Posterior cingulate gyrus (tissue), 11 donors: ENCODE results near the gene CSMD2.
A peak's percentile ranks its signal among the peaks of the same experiment; 100 is the strongest.

Experiments used
- DNase-seq, 10 donors: peaks; one replicate each; pipeline versions ENCODE4 v3.0.0 to v3.0.0-alpha.2; 2020 to 2021; ENCODE audit warnings: mixed read lengths in 3 of 10
- intact Hi-C: fragments of 100-400 bp; cut with DNase I; formaldehyde crosslinking; loops from one replicate; pipeline ENCODE4 v1.15.1; 2023

Gene CSMD2

DNA sequence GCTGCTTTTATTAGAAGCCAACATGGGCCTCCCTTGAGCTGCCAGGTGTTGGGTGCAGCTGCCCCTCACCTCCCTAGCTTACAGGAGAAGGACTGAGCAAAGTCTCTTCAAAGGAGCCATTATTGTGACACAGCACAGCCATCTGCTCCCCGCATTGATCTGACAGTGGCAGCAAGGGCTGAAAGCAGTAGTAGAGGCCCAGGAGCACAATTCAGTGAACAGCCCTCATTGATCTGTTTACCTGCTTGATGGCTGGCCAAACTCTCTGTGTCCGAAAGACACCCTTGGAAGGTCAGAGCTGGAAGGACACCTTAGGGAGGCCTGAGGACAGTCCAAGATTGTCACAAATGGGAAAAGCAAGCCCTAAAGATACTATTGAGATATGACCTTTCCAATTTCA is 286.6 kb downstream of the CSMD2 start:
- intact Hi-C loops = loop anchor here (5.0 to 10.0 kb wide), 2 partner anchors 234 to 286 kb away; partner anchors contain the start of gene CSMD2
- DNase-seq = no peak

DNA sequence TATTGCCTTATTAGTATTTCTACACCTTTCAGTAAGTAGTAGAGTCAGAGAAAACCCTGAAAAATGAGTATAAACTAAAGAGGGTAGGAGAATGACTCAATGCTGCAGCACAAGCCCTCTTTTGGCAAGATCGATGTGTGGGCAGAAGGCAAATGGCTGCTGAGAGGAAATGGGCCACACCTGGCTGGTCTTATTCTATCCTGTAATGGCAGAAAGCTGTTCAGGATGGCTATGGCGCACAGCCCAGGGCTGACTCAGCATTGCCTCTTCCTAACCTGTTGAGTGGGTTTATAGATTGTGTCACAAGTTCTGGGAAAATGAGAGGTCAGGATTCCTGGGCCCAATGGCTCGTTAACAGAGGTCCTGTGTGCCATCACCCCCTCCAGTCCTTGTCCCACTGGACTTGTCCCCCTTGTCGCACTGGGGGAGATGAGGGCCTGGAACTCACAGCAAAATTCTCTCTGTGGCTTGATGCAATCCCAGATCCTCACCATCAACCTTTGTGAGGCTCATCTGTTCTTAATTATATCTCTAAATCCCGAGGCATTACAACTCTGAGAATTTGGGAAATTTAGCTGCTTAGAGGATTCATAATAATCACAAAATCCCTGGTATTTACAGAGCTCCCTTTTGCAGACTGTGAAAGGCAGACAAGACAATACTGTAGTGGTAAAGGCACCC is 287.9 kb downstream of the CSMD2 start:
- peak in 8 of 10 donors; percentile 45 to 95 (median 74) for DNase-seq
- intact Hi-C loops = loop anchor here (5.0 to 10.0 kb wide), 2 partner anchors 235 to 288 kb away; partner anchors contain the start of gene CSMD2

DNA sequence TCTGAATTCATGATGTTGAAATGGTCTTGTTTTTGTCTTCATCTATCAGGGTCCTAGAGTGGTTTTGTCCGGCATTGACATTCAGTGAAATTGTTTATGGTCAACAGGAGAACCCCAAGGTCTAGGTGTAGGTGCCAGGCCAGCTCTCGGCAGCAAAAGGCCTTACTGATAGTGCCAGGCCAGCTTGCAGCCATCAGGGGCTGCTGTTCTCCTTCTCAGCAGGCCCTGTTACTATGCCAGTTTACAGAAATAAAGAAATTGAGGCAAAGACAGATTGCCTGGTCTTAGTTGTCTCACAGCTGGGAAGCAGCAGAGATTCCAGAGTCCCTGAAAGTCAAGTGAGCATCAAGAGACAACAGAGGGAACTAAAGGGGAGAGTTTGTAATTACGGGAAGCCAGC is 289.2 kb downstream of the CSMD2 start:
- peak in 1 of 10 donors; percentile 50 for DNase-seq
- intact Hi-C loops = loop anchor here (5.0 to 10.0 kb wide), 2 partner anchors 236 to 289 kb away; partner anchors contain the start of gene CSMD2

DNA sequence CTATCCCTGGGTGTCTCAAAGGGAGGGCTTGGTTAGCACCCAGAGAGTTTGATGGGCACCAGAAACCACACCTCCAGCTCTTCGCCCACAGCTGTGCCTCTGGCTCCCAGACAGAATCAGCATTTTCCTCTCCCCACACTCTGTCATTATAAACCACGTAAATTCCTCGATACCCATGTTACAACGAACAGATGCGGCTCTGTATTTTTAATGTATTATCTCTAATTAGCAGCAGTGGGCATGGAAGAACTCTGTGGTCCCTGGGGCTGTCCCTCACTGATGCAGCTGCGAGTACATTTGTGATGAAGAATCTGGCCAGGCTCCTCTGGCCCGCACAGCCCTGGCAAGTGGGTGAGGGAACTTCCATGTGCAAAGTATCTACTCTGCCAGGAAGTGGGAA is 290.4 kb downstream of the CSMD2 start:
- peak in 1 of 10 donors; percentile 70 for DNase-seq
- intact Hi-C loops = loop anchor here (5.0 to 10.0 kb wide), 2 partner anchors 238 to 290 kb away; partner anchors contain the start of gene CSMD2

DNA sequence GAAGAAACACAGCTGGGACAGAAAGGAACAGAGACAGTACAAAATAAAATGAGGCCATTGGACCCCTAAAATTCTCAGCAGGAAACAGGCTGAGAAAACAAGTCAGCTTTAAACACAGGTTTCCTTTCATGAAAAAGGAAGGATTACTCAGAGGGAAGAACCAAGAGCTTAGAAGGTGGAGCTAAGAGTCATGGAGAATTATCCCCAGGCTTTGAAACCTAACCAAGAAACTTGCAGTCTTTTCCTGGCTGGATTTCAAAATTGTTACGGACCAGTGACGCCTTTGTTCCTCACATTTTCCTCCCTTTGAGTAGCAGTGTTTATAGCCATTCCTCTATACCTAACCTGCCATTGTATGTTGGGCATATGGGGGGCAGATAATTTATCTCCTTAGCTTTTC is 292.3 kb downstream of the CSMD2 start:
- intact Hi-C loops = loop anchor here (10.0 kb wide), 1 partner anchor 292 kb away; the partner anchor contains the start of gene CSMD2
- DNase-seq = no peak

DNA sequence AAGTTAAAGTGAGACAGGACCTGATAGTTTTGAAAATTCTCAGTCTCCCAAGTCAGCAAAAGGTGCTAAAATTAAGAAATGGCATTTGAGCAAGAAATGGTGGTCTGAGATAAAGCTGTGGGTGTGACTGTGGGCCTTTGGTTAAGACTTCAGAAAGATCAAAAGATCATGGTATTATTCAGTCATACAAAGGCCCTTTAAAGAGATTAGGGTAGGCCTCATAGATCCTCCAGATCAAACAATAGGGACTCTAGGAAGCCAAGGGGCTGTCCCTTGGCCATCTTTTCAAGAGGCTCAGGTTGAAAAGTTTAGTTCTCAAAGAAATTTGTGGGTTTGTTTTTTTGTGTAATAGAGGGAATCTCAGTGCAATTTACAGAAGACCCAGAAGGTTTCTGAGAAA is 292.8 kb downstream of the CSMD2 start:
- intact Hi-C loops = loop anchor here (10.0 kb wide), 1 partner anchor 293 kb away; the partner anchor contains the start of gene CSMD2
- no peak for DNase-seq

DNA sequence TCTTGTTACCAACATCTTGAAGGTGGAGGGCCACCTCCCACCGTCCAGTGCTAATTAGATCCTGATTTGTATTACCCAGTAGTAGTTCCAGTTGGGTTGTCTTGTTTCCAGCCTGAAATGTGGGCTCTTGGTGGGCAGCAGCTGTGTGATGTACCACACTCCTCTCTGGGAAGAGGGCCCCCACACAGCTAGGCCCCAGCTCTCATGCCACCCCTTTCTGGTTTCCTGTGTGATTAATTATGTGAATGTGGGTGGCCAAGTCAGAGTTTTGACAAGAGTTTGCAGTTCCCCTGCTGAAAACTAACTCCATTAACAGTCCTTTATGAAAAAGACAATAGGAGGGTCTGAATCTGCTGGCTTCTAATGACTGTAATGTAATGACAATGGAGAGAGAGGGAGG is 297.3 kb downstream of the CSMD2 start:
- intact Hi-C loops = no loop called here
- no peak for DNase-seq

DNA sequence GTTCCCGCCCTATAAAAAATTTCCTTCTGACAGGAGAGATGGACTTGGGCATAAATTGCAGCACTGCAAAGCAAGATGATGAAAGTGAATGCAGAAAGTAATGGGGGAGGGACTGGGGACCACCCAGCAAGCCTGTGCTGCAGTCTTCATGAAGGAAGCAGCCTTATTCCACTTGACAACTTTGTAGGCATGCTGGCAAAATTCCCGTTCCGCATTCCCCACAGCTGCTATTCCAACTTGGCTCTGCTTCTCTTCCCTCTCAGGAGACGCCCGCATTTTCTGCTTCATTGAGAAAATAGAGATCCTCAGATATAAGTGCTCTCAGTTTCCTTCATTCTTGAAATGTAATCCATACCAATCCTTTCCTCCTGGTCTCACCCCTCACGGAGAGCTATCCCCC is 298.7 kb downstream of the CSMD2 start:
- intact Hi-C loops = no loop called here
- DNase-seq = peak in 3 of 10 donors; percentile 15 to 32 (median 19)

DNA sequence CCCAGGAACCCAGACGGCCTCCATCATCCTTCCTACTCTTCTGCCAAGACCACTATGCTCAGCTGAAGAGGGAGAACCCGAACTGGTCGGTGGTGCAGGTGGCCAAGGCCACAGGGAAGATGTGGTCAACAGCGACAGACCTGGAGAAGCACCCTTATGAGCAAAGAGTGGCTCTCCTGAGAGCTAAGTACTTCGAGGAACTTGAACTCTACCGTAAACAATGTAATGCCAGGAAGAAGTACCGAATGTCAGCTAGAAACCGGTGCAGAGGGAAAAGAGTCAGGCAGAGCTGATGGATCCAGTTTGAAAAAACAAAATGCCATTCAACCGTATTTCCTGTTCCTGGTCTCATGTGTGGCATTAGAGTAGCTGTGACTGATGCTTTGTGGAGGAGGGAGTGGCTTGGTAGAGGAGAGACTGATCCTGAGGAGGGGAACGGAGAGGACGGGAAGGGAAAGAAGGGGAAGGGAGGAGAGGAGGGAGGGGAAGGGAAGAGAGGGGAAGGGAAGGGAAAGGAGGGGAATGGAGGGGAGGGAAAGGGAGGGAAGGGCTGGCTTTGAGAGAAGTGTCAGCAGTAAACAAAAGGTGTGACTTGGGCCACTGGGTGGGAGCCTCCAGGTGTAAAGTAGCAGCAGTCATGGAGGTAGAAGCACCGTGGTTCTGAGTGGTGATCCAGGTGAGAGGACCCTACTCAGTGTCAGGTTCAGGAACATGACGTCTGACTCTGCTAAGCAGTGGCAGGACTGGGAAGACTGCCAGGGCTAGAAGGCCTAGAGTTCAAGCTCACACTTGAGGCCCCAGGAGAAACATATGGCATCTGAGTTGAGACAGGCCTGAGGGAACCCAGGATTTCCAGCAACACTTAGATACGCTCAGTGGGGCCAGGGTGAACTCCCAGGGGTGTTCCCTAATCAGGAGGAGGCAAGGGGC is 300.3 kb downstream of the CSMD2 start:
- no peak for DNase-seq
- intact Hi-C loops = no loop called here

DNA sequence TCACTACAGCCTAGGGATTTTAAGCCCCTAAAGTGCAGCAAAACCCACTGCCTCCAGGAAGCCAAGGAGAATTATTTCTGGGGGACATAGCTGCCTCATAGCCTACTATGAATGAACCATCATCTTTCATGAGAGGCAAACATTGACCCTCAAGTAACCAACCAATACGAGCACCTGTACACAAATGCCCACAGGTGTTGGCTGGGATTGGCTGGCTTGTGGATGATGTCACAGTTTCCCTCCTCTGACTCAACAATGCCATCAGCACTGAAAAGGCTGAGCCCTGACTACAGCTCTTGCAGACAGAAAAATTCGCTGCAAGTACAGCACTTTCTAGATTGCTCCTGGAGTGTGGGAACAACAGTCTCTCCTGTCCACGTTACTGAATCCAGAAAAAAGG is 301.3 kb downstream of the CSMD2 start, which contains the start of gene HMGB4:
Gene HMGB4, plus strand, starts transcription at position 301 of the 400 bp plus-strand sequence. CDS start 113 bp downstream, outside the sequence.
- no peak for DNase-seq
- intact Hi-C loops = no loop called here

DNA sequence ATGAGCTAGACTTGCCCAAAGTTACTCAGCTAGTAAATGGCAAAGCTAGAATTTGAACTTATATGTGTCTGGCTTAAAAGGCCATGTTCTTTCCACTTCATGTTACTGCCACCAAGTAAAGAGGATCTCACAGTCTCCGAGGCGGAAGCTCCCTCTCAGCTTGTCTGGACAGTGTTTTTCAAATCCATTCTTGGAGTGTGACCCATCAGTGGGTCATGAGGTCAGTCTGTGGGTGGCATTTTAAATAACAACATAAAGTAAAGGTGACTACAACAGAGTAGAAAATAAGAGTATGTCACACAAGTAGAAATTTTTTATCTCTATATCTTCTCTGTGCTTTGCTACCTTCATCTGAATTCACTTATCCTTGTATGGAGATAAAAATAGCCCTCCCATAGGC is 304.4 kb downstream of the CSMD2 start:
- intact Hi-C loops = no loop called here
- DNase-seq = no peak

DNA sequence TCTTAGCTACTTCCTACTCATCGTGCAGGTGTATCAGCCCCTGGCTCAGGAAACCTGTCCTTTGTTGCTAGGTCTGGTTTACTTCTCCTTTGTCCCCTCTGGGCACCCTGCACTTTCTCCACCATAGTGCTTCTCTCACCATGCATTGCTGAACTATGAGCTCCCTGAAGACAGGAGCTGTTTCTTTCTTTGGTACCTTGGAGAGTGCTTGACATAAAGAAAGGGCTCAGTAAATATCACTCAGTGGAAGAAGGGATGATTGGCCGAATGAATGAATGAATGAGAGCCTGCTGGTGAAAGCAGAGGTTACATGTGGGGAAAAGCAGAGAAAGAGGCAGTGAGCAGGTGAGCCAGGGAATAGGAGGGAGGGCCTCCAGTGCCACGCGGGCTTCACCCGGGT is 310.9 kb downstream of the CSMD2 start:
- intact Hi-C loops = no loop called here
- no peak for DNase-seq

DNA sequence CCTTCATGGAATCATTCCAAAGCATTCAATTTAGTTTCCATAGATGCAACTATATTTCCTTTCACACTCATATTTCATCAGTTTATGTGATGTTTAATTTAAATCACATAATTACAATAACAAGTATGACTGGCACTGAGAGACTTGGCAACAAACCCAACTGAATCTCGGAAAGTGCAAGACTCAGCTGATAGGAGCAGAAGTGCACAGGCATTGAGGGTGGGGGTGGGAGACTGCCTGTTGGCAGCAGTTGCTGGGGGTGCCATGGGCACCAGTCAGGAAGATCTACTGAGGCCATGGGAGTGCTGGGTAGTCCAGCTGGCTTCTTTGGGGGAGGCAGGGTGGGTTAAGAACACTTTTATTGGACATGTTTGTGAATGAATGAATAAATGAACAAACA is 311.6 kb downstream of the CSMD2 start:
- DNase-seq = no peak
- intact Hi-C loops = no loop called here

DNA sequence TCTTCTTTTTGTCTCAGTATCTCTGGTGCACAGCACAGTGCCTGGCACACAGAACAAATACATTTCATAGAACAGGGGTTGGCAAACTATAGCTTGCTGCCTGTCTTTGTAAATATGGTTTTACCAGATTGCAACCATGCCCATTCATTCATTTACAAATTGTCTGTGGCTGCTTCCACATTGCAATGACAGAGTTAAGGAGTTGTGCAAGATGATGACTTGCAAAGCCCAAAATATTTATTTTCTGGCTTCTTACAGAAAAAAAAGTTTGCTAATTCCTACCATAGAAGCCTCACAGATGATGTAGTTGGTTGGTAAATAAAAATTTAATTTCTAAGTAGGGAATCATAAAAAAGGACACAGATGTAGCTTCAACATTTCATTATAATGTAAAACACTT is 312.3 kb downstream of the CSMD2 start:
- no peak for DNase-seq
- intact Hi-C loops = no loop called here

DNA sequence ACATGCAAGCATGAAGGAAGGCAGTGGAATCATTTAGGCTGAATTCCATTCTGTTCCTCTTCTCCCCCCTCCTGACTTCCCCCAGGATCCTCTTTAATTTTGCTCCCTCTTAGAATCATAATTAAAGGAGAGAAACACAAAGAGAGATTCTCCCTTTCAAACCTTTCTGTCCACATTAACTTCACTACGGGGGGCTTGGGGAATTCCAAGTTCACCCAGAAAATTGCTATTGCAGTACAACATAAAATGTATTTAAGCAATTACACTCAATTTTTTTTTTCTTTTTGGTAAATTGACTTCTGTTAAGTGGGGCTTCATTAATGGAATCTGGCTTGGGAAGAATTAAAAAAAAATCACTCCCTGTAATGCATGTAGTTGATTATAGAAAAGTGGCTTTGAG is 314.5 kb downstream of the CSMD2 start:
- no peak for DNase-seq
- intact Hi-C loops = no loop called here

DNA sequence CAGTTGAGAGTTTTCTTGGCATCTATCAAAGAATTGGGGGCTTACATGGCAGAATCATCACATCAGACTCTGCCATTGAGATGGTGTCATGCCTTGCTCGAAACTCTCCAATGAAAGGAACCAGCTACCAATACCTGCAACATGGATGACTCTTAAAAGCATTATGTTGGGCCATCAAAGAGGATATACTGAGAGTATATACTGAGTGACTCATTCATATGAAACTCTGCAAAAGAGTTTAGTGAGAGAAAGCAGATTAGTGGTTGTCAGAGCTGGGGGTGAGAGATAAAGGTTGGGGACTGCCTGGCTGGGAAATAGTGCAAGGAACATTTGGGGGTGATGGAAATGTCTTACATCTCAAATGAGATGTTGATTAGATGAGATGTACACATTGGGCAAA is 315.8 kb downstream of the CSMD2 start:
- no peak for DNase-seq
- intact Hi-C loops = no loop called here

DNA sequence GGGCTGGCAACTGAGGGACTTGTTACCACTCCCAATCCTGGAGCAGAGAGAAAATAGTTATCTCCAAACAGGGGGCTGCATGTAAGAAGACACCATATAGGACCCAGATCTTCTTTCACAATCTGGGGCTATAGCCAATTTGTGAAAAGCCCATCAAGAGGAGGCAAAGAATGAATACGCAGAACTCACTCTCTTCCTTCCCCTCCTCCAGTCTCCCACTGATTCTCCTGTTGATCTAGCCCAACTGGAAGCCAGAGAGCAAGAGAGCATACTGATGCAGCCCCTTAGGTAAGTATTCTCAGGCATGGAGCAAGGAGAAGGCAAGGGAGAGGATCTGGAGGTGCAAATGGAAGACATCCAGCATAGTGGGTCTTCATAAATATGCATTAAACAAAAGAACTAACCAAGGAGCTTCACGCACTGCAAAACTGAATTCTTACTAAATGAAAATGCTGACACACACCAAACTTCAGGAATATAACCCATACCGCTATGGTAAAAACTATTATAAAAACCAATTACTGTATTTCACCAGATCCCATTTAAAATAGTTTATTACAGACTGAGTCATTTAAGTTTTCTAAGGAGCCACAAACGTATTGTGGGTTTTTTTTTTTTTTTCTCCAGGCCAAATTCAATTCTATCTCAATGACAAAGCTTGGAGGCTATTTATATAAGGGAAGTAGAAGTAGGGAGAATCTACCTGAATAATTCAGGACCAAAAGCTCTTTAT is 316.7 kb downstream of the CSMD2 start:
- intact Hi-C loops = no loop called here
- no peak for DNase-seq

DNA sequence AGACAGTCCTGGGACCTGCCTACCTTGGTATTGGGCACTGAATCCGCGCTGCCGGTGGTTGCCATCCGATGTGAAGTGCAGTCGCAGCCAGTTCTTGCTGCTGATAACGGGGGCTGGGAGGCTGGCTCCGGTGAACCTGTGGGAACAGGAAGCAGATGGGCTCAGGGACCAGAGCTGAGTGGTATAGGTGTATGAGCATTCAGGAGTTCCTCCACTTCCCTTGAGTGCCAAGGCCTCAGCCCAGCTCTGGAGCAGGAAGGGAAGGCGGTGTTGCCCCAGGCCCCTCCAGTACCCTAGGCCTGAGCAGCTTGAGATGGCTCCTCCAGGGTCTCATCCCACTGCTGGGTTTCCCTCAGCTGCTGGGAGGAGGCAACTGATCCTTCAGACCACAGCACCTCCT is 318.2 kb downstream of the CSMD2 start:
- intact Hi-C loops = no loop called here
- DNase-seq = no peak

DNA sequence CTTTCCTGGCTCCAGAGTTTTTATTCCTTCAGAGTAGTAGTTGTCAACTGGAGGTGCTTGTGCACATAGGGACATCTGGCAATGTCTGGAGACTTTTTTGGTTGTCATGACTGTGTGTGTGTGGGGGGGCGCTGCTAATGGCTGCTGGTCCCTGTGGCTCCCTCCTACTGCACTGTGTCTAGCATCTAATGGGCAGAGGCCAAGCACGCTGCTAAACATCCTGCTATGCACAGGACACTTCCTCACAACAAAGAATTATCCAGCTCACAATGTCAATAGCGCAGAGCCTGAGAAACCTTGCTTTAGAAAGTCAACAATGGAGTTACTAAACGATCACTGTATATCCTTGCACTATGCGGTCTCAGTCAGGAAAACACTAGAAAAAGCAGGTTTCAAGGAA is 320.9 kb downstream of the CSMD2 start:
- DNase-seq = no peak
- intact Hi-C loops = no loop called here

DNA sequence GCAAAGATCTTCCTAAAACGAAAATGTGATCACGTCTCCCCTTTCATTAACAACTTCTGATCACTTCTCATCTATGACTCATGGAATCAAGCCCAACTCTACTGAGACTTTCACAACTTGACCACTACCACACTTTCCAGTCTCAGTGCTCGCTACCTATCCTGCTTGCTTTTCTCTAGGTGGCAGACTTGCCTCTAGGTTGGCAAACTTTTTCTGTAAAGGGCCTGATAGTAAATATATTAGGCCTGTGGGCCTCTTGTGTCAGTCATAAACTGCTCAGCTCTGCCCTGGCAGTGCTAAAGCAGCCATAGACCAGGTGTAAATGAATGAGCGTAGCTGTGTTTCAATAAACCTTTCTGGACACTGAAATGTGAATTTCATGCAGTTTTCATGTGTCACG is 322.7 kb downstream of the CSMD2 start:
- intact Hi-C loops = no loop called here
- DNase-seq = no peak

DNA sequence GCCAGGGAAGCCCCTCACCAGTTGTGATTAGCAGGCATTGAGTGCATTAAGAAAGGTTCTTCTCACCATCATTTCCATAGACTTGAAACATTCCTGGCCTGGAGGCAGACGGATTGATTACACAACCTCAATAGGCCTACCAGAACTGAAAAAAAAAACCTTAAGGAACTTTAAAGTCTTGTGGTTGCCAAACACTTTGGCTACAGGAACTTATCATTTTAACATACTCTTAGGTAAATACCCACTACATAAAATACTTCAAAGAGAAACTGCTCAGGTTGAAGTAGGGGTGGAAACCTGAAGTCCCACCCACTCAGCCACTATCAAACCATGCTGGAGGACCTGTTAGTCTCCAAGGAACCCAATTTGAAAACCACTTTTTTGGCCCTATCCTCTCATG is 323.5 kb downstream of the CSMD2 start:
- intact Hi-C loops = no loop called here
- DNase-seq = no peak
